ENCODE results near the gene PLPP4.
A peak's percentile ranks its signal among the peaks of the same experiment; 100 is the strongest.

PLPP4 gene

DNA sequence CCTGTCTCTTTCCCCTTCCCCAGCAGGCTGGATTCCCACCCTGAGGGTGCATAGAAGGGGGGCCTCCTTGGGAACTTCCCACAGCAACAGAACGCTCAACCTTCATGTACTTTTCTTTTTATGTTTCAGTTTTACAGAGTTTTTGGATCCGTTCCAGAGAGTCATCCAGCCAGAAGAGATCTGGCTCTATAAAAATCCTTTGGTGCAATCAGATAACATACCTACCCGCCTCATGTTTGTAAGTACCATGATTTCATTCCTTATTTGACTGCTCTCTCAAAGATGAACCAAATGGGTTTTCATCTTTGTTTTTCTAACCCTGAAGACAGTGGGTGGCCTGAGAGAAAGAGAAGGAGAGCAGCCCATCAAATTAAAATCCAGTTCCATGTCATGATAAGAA, 46.7 kb downstream of the PLPP4 start (continued):
- TF ChIP-seq ZNF747 (tag by site-specific recombination; IDR thresholded peaks at IDR 0.05) (no peak), GLIS2 (tag by site-specific recombination; IDR thresholded peaks at IDR 0.05) (peak; percentile 42; the same call in 1 of the 2 replicates), PRDM1 (tag by site-specific recombination; IDR thresholded peaks at IDR 0.05) (no peak), GFI1B (tag by site-specific recombination; IDR thresholded peaks at IDR 0.05) (no peak), GLIS1 (tag by site-specific recombination; IDR thresholded peaks at IDR 0.05) (no peak), ZNF341 (tag by site-specific recombination; IDR thresholded peaks at IDR 0.05; ENCODE audit: low read depth) (0 out of 2 replicates have a peak, but pooled peaks have one; percentile 4), IKZF3 (tag by site-specific recombination; IDR thresholded peaks at IDR 0.05) (no peak), ZNF23 (tag by site-specific recombination; IDR thresholded peaks at IDR 0.05; ENCODE audit: borderline replicate concordance) (no peak), YY2 (tag by site-specific recombination; IDR thresholded peaks at IDR 0.05) (no peak), ZSCAN30 (tag by site-specific recombination; IDR thresholded peaks at IDR 0.05) (no peak), ZNF335 (tag by site-specific recombination; conservative IDR thresholded peaks at IDR 0.05) (no peak)
- TF ChIP-seq, protein P1, sequence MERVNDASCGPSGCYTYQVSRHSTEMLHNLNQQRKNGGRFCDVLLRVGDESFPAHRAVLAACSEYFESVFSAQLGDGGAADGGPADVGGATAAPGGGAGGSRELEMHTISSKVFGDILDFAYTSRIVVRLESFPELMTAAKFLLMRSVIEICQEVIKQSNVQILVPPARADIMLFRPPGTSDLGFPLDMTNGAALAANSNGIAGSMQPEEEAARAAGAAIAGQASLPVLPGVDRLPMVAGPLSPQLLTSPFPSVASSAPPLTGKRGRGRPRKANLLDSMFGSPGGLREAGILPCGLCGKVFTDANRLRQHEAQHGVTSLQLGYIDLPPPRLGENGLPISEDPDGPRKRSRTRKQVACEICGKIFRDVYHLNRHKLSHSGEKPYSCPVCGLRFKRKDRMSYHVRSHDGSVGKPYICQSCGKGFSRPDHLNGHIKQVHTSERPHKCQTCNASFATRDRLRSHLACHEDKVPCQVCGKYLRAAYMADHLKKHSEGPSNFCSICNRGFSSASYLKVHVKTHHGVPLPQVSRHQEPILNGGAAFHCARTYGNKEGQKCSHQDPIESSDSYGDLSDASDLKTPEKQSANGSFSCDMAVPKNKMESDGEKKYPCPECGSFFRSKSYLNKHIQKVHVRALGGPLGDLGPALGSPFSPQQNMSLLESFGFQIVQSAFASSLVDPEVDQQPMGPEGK (tag by site-specific recombination; IDR thresholded peaks at IDR 0.05) = no peak
- TF ChIP-seq, protein P2, sequence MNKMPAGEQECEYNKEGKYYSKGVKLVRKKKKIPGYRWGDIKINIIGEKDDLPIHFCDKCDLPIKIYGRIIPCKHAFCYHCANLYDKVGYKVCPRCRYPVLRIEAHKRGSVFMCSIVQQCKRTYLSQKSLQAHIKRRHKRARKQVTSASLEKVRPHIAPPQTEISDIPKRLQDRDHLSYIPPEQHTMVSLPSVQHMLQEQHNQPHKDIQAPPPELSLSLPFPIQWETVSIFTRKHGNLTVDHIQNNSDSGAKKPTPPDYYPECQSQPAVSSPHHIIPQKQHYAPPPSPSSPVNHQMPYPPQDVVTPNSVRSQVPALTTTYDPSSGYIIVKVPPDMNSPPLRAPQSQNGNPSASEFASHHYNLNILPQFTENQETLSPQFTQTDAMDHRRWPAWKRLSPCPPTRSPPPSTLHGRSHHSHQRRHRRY (tag by site-specific recombination; IDR thresholded peaks at IDR 0.05) = no peak
- TF ChIP-seq, protein P3, sequence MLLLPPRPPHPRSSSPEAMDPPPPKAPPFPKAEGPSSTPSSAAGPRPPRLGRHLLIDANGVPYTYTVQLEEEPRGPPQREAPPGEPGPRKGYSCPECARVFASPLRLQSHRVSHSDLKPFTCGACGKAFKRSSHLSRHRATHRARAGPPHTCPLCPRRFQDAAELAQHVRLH (tag by site-specific recombination; IDR thresholded peaks at IDR 0.05) = peak; percentile 67; the same call in 1 of the 2 replicates
- TF ChIP-seq, protein P4, sequence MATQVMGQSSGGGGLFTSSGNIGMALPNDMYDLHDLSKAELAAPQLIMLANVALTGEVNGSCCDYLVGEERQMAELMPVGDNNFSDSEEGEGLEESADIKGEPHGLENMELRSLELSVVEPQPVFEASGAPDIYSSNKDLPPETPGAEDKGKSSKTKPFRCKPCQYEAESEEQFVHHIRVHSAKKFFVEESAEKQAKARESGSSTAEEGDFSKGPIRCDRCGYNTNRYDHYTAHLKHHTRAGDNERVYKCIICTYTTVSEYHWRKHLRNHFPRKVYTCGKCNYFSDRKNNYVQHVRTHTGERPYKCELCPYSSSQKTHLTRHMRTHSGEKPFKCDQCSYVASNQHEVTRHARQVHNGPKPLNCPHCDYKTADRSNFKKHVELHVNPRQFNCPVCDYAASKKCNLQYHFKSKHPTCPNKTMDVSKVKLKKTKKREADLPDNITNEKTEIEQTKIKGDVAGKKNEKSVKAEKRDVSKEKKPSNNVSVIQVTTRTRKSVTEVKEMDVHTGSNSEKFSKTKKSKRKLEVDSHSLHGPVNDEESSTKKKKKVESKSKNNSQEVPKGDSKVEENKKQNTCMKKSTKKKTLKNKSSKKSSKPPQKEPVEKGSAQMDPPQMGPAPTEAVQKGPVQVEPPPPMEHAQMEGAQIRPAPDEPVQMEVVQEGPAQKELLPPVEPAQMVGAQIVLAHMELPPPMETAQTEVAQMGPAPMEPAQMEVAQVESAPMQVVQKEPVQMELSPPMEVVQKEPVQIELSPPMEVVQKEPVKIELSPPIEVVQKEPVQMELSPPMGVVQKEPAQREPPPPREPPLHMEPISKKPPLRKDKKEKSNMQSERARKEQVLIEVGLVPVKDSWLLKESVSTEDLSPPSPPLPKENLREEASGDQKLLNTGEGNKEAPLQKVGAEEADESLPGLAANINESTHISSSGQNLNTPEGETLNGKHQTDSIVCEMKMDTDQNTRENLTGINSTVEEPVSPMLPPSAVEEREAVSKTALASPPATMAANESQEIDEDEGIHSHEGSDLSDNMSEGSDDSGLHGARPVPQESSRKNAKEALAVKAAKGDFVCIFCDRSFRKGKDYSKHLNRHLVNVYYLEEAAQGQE (tag by site-specific recombination; IDR thresholded peaks at IDR 0.05) = no peak
- TF ChIP-seq, protein P5, sequence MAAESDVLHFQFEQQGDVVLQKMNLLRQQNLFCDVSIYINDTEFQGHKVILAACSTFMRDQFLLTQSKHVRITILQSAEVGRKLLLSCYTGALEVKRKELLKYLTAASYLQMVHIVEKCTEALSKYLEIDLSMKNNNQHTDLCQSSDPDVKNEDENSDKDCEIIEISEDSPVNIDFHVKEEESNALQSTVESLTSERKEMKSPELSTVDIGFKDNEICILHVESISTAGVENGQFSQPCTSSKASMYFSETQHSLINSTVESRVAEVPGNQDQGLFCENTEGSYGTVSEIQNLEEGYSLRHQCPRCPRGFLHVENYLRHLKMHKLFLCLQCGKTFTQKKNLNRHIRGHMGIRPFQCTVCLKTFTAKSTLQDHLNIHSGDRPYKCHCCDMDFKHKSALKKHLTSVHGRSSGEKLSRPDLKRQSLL (tag by site-specific recombination; IDR thresholded peaks at IDR 0.05) = no peak
- TF ChIP-seq, protein P6, sequence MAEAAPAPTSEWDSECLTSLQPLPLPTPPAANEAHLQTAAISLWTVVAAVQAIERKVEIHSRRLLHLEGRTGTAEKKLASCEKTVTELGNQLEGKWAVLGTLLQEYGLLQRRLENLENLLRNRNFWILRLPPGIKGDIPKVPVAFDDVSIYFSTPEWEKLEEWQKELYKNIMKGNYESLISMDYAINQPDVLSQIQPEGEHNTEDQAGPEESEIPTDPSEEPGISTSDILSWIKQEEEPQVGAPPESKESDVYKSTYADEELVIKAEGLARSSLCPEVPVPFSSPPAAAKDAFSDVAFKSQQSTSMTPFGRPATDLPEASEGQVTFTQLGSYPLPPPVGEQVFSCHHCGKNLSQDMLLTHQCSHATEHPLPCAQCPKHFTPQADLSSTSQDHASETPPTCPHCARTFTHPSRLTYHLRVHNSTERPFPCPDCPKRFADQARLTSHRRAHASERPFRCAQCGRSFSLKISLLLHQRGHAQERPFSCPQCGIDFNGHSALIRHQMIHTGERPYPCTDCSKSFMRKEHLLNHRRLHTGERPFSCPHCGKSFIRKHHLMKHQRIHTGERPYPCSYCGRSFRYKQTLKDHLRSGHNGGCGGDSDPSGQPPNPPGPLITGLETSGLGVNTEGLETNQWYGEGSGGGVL (tag by site-specific recombination; IDR thresholded peaks at IDR 0.05) = peak; percentile 39; the same call in 1 of the 2 replicates
- TF ChIP-seq, protein P7, sequence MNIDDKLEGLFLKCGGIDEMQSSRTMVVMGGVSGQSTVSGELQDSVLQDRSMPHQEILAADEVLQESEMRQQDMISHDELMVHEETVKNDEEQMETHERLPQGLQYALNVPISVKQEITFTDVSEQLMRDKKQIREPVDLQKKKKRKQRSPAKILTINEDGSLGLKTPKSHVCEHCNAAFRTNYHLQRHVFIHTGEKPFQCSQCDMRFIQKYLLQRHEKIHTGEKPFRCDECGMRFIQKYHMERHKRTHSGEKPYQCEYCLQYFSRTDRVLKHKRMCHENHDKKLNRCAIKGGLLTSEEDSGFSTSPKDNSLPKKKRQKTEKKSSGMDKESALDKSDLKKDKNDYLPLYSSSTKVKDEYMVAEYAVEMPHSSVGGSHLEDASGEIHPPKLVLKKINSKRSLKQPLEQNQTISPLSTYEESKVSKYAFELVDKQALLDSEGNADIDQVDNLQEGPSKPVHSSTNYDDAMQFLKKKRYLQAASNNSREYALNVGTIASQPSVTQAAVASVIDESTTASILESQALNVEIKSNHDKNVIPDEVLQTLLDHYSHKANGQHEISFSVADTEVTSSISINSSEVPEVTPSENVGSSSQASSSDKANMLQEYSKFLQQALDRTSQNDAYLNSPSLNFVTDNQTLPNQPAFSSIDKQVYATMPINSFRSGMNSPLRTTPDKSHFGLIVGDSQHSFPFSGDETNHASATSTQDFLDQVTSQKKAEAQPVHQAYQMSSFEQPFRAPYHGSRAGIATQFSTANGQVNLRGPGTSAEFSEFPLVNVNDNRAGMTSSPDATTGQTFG (tag by site-specific recombination; IDR thresholded peaks at IDR 0.05; ENCODE audit: borderline replicate concordance) = no peak

All from HEK293 (cell line).